ENCODE results near the gene TSSK2.

Gene TSSK2

DNA sequence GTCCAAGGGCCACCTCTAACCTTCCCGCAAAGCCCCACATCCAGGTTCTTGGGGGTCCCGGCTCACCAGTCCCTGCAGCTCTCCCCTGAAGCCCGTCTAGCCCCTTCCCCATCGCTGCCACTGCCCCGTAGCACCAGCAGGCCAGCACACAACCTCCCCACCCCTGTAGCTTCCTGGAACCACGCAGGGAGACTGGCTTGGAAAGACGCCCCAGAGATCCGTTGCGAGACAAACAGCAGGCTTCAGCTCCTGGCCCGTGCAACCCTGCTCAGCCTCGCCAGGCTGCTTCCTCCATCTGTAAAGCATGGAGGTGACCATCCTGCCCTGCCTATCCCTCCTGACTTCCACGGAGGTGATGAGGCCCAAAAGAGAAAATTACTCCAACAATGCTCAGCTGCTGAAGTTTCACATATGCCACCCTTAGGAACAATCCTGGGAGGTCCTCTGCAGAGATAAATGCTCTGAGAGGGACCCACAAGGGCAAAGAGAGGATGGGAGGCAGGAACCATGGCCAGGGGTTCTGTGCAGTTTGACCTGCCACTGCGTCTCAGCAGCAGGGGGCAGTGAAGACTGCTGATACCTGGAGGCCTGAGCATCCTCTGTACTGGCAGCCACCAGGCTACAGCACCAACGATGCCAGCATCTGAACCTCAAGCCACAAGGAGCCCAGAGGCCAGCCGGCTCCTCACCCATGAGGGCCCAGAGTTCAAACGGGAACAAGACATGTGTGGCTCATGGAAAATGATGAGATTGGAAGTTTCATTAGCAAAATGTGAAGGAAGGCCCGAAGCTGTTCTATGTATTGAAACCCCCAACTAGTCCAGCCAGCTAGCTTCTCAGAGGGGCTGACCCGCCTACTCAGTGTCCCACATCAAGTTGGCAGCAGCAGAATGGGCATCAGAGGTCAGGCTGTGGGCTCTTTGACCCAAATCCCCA lies 25.0 kb upstream of the TSSK2 start:
- no peak overlapping the region for H3K27ac ChIP-seq (ENCODE audit: extremely low read depth, low read depth, low read length)
- H3K4me1 ChIP-seq (ENCODE audit: control insufficient read depth, insufficient read depth, low read length) = peaks cover 13% of the 10 kb centered on the region
- ChIA-PET POLR2A (no interaction called here), CTCF (interaction anchor here (0.5 to 2.2 kb wide), 5 partner anchors 9 to 359 kb away, joined by 3 to 7 read pairs (median 4); no protein-coding TSS in a partner anchor)
- no peak overlapping the region for H3K4me3 ChIP-seq (ENCODE audit: low read depth, low read length)
- peaks cover 0 to 10% of the 10 kb centered on the region in 2 experiments; a peak in 2 of 3 replicates for H3K36me3 ChIP-seq (ENCODE audit: control insufficient read depth in 2 of 2, insufficient read depth in 1 of 2, low read length in 2 of 2)
- TF ChIP-seq ZNF169 (tag by site-specific recombination; IDR thresholded peaks at IDR 0.05) (no peak), ZNF501 (tag by site-specific recombination; IDR thresholded peaks at IDR 0.05) (no peak), ZBTB20 (tag by site-specific recombination; IDR thresholded peaks at IDR 0.05) (no peak), ZNF654 (tag by site-specific recombination; IDR thresholded peaks at IDR 0.05; ENCODE audit: low read depth) (peak; percentile 27; the same call in 1 of the 2 replicates)
- TF ChIP-seq, protein P1, sequence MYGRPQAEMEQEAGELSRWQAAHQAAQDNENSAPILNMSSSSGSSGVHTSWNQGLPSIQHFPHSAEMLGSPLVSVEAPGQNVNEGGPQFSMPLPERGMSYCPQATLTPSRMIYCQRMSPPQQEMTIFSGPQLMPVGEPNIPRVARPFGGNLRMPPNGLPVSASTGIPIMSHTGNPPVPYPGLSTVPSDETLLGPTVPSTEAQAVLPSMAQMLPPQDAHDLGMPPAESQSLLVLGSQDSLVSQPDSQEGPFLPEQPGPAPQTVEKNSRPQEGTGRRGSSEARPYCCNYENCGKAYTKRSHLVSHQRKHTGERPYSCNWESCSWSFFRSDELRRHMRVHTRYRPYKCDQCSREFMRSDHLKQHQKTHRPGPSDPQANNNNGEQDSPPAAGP (tag by site-specific recombination; IDR thresholded peaks at IDR 0.05) = no peak
- TF ChIP-seq, protein P2, sequence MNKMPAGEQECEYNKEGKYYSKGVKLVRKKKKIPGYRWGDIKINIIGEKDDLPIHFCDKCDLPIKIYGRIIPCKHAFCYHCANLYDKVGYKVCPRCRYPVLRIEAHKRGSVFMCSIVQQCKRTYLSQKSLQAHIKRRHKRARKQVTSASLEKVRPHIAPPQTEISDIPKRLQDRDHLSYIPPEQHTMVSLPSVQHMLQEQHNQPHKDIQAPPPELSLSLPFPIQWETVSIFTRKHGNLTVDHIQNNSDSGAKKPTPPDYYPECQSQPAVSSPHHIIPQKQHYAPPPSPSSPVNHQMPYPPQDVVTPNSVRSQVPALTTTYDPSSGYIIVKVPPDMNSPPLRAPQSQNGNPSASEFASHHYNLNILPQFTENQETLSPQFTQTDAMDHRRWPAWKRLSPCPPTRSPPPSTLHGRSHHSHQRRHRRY (tag by site-specific recombination; IDR thresholded peaks at IDR 0.05) = no peak
- H3K9me3 ChIP-seq (ENCODE audit: control insufficient read depth, insufficient read depth, low read depth, low read length) = no peaks in the 10 kb centered on the region

DNA sequence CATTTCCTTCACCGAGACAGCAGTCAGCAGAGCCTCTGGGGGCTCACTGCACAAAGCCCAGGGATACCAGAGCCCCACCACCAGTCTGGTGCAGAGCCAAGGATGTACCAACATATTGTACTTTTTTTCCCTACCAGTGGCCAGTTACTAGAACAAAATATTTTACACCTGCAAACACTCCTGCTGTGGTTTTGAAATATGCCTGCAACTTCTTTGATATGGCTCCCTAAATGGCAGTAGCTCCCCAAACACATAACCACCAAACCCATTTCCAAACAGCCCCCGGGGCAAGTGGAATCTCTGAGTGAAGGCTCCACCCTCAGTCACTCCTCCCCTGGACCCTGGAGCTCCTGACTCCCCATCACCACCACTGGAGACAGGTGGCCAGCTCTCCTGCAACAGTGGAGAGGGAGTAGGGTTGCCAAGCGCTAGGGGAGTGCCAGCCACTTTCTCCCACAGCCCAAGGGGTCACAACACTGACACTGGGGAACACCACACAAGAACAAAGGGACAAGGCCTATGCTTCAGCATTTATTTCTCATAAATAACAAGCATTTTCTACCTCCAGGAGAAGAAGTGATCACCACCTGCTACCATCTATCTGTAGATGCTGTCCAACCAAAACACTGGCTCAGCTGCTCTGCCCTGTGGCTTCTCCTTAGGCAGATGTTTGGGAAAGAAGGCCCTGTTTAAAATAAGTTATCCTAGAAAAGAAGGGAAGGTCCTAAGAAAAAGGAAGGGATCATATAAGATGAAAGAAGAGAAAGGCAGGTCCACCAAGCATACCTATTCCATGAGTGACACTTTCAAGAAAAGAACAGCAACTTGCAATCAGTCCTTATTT lies 24.0 kb upstream of the TSSK2 start:
- CTCF ChIA-PET = interaction anchor here (0.7 to 2.2 kb wide), 5 partner anchors 8 to 358 kb away, joined by 3 to 7 read pairs (median 3); partner anchors contain the start of genes ESS2 and SLC25A1
- H3K4me1 ChIP-seq (ENCODE audit: control insufficient read depth, insufficient read depth, low read length) = peaks cover 13% of the 10 kb centered on the region
- peaks cover 0 to 10% of the 10 kb centered on the region in 2 experiments; a peak in 2 of 3 replicates for H3K36me3 ChIP-seq (ENCODE audit: control insufficient read depth in 2 of 2, insufficient read depth in 1 of 2, low read length in 2 of 2)
- TF ChIP-seq PRDM1 (tag by site-specific recombination; IDR thresholded peaks at IDR 0.05) (0 out of 2 replicates have a peak, but pooled peaks have one; percentile 5), OSR2 (tag by site-specific recombination; IDR thresholded peaks at IDR 0.05) (no peak)
- TF ChIP-seq, protein P3, sequence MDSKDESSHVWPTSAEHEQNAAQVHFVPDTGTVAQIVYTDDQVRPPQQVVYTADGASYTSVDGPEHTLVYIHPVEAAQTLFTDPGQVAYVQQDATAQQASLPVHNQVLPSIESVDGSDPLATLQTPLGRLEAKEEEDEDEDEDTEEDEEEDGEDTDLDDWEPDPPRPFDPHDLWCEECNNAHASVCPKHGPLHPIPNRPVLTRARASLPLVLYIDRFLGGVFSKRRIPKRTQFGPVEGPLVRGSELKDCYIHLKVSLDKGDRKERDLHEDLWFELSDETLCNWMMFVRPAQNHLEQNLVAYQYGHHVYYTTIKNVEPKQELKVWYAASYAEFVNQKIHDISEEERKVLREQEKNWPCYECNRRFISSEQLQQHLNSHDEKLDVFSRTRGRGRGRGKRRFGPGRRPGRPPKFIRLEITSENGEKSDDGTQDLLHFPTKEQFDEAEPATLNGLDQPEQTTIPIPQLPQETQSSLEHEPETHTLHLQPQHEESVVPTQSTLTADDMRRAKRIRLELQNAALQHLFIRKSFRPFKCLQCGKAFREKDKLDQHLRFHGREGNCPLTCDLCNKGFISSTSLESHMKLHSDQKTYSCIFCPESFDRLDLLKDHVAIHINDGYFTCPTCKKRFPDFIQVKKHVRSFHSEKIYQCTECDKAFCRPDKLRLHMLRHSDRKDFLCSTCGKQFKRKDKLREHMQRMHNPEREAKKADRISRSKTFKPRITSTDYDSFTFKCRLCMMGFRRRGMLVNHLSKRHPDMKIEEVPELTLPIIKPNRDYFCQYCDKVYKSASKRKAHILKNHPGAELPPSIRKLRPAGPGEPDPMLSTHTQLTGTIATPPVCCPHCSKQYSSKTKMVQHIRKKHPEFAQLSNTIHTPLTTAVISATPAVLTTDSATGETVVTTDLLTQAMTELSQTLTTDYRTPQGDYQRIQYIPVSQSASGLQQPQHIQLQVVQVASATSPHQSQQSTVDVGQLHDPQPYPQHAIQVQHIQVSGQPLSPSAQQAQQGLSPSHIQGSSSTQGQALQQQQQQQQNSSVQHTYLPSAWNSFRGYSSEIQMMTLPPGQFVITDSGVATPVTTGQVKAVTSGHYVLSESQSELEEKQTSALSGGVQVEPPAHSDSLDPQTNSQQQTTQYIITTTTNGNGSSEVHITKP (tag by site-specific recombination; IDR thresholded peaks at IDR 0.05) = 0 out of 2 replicates have a peak, but pooled peaks have one; percentile 13
- POLR2A ChIA-PET = no interaction called here
- H3K27ac ChIP-seq (ENCODE audit: extremely low read depth, low read depth, low read length) = no peak overlapping the region
- H3K4me3 ChIP-seq (ENCODE audit: low read depth, low read length) = no peak overlapping the region
- H3K9me3 ChIP-seq (ENCODE audit: control insufficient read depth, insufficient read depth, low read depth, low read length) = no peaks in the 10 kb centered on the region

DNA sequence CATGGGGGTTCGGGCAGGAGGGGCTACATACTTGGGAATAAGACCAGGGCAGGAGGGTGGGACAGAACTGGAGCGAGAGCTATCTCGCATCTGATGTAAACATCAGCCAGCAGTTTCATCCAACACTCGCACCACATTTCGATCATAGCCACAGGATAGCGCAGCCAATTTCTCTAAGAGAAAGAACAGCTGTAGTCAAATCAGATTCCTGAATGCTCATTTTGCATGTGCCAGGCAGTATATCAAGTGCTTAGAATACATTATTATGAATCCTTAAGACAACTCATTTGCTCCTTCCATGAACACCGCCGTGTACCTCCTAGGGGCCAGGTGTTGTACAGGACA lies 23.4 kb upstream of the TSSK2 start:
- Histone ChIP-seq H3K36me3 (ENCODE audit: control insufficient read depth in 2 of 2, insufficient read depth in 1 of 2, low read length in 2 of 2) (peaks cover 0 to 10% of the 10 kb centered on the region in 2 experiments; a peak in 2 of 3 replicates), H3K4me3 (ENCODE audit: low read depth, low read length) (no peak overlapping the region), H3K27ac (ENCODE audit: extremely low read depth, low read depth, low read length) (no peak overlapping the region), H3K4me1 (ENCODE audit: control insufficient read depth, insufficient read depth, low read length) (peaks cover 13% of the 10 kb centered on the region), H3K9me3 (ENCODE audit: control insufficient read depth, insufficient read depth, low read depth, low read length) (no peaks in the 10 kb centered on the region)
- CTCF ChIA-PET = interaction anchor here (0.6 to 2.2 kb wide), 6 partner anchors 8 to 98 kb away, joined by 3 to 7 read pairs (median 3); partner anchors contain the start of genes ESS2 and SLC25A1
- POLR2A ChIA-PET = interaction anchor here (0.8 to 1.0 kb wide), 2 partner anchors 37 to 49 kb away, joined by 3 read pairs; partner anchors contain the start of gene ESS2
- TF ChIP-seq REPIN1 (tag by site-specific recombination; IDR thresholded peaks at IDR 0.05; ENCODE audit: low read depth) (no peak), KLF16 (tag by site-specific recombination; IDR thresholded peaks at IDR 0.05) (no peak), PRDM1 (tag by site-specific recombination; IDR thresholded peaks at IDR 0.05) (0 out of 2 replicates have a peak, but pooled peaks have one; percentile 3), ZNF837 (tag by site-specific recombination; IDR thresholded peaks at IDR 0.05) (no peak), ZNF514 (tag by site-specific recombination; IDR thresholded peaks at IDR 0.05) (no peak), FEZF1 (tag by site-specific recombination; IDR thresholded peaks at IDR 0.05) (peak; percentile 39), ZNF132 (tag by site-specific recombination; IDR thresholded peaks at IDR 0.05; ENCODE audit: borderline replicate concordance) (no peak)
- TF ChIP-seq, protein P4, sequence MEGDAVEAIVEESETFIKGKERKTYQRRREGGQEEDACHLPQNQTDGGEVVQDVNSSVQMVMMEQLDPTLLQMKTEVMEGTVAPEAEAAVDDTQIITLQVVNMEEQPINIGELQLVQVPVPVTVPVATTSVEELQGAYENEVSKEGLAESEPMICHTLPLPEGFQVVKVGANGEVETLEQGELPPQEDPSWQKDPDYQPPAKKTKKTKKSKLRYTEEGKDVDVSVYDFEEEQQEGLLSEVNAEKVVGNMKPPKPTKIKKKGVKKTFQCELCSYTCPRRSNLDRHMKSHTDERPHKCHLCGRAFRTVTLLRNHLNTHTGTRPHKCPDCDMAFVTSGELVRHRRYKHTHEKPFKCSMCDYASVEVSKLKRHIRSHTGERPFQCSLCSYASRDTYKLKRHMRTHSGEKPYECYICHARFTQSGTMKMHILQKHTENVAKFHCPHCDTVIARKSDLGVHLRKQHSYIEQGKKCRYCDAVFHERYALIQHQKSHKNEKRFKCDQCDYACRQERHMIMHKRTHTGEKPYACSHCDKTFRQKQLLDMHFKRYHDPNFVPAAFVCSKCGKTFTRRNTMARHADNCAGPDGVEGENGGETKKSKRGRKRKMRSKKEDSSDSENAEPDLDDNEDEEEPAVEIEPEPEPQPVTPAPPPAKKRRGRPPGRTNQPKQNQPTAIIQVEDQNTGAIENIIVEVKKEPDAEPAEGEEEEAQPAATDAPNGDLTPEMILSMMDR (tag by site-specific recombination; IDR thresholded peaks at IDR 0.05) = no peak
